ENCODE results near the gene PPP1R15A.

PPP1R15A gene

GRCh38 chr19:48854103-48854502 lies 18.1 kb upstream of the PPP1R15A start:
- Histone ChIP-seq H3K27me3 (ENCODE audit: insufficient read depth, low read length) (0 out of 2 replicates have a peak, but pooled peaks cover 5% of the 10 kb centered on the region), H3F3A (ENCODE audit: insufficient read depth, low read length) (no peaks in the 10 kb centered on the region), H3K9ac (ENCODE audit: low read length) (no peak overlapping the region), H3K36me3 (ENCODE audit: insufficient read depth, low read length) (no peaks in the 10 kb centered on the region), H3K4me3 (ENCODE audit: low read depth, low read length, poor library complexity, severe bottlenecking) (no peak overlapping the region), H3K4me1 (ENCODE audit: insufficient read depth, low read length, severe bottlenecking) (no peaks in the 10 kb centered on the region), H3K4me2 (ENCODE audit: low read length) (no peak overlapping the region), H3K79me2 (ENCODE audit: insufficient read depth, low read length) (no peaks in the 10 kb centered on the region), H3K27ac (ENCODE audit: low read depth, low read length, poor library complexity, severe bottlenecking) (no peak overlapping the region), H3K9me2 (ENCODE audit: low read depth, low read length) (no peaks in the 10 kb centered on the region), H4K20me1 (ENCODE audit: insufficient read depth, low read length) (no peaks in the 10 kb centered on the region), H2AFZ (ENCODE audit: low read length) (no peak overlapping the region), H3K9me3 (ENCODE audit: low read length) (no peaks in the 10 kb centered on the region)
- TF ChIP-seq CTCF (IDR thresholded peaks at IDR 0.05; ENCODE audit: low read length) (no peak), EZH2 (IDR thresholded peaks at IDR 0.05; ENCODE audit: borderline replicate concordance, low read length) (no peak)

GRCh38 chr19:48856921-48857320 lies 15.3 kb upstream of the PPP1R15A start:
- Histone ChIP-seq H3K27ac (ENCODE audit: low read depth, low read length, poor library complexity, severe bottlenecking) (no peak overlapping the region), H3K27me3 (ENCODE audit: insufficient read depth, low read length) (0 out of 2 replicates have a peak, but pooled peaks cover 9% of the 10 kb centered on the region), H3K36me3 (ENCODE audit: insufficient read depth, low read length) (no peaks in the 10 kb centered on the region), H2AFZ (ENCODE audit: low read length) (no peak overlapping the region), H3F3A (ENCODE audit: insufficient read depth, low read length) (no peaks in the 10 kb centered on the region), H3K4me3 (ENCODE audit: low read depth, low read length, poor library complexity, severe bottlenecking) (no peak overlapping the region), H4K20me1 (ENCODE audit: insufficient read depth, low read length) (no peaks in the 10 kb centered on the region), H3K79me2 (ENCODE audit: insufficient read depth, low read length) (no peaks in the 10 kb centered on the region), H3K4me2 (ENCODE audit: low read length) (no peak overlapping the region), H3K9me2 (ENCODE audit: low read depth, low read length) (no peaks in the 10 kb centered on the region), H3K9me3 (ENCODE audit: low read length) (no peaks in the 10 kb centered on the region), H3K9ac (ENCODE audit: low read length) (no peak overlapping the region), H3K4me1 (ENCODE audit: insufficient read depth, low read length, severe bottlenecking) (no peaks in the 10 kb centered on the region)
- TF ChIP-seq EZH2 (IDR thresholded peaks at IDR 0.05; ENCODE audit: borderline replicate concordance, low read length), result no peak
- TF ChIP-seq CTCF (IDR thresholded peaks at IDR 0.05; ENCODE audit: low read length), result no peak

- Histone ChIP-seq H3K27ac (ENCODE audit: low read depth, low read length, poor library complexity, severe bottlenecking) (no peak overlapping the region), H2AFZ (ENCODE audit: low read length) (no peak overlapping the region)
These were observed 13.1 kb upstream of the PPP1R15A start for GRCh38 chr19:48858984-48859710.

More at GRCh38 chr19:48858984-48859710, 13.1 kb upstream of the PPP1R15A start:
- Histone ChIP-seq H3K4me1 (ENCODE audit: insufficient read depth, low read length, severe bottlenecking) (no peaks in the 10 kb centered on the region), H3K36me3 (ENCODE audit: insufficient read depth, low read length) (no peaks in the 10 kb centered on the region), H3K9ac (ENCODE audit: low read length) (peak overlapping the region; percentile 13; the same call in 1 of the 2 replicates), H3K4me3 (ENCODE audit: low read depth, low read length, poor library complexity, severe bottlenecking) (peak overlapping the region; percentile 50), H4K20me1 (ENCODE audit: insufficient read depth, low read length) (no peaks in the 10 kb centered on the region), H3K27me3 (ENCODE audit: insufficient read depth, low read length) (0 out of 2 replicates have a peak, but pooled peaks cover 9% of the 10 kb centered on the region), H3K4me2 (ENCODE audit: low read length) (peak overlapping the region; percentile 60), H3K9me3 (ENCODE audit: low read length) (no peaks in the 10 kb centered on the region), H3F3A (ENCODE audit: insufficient read depth, low read length) (no peaks in the 10 kb centered on the region), H3K9me2 (ENCODE audit: low read depth, low read length) (no peaks in the 10 kb centered on the region), H3K79me2 (ENCODE audit: insufficient read depth, low read length) (no peaks in the 10 kb centered on the region)
- TF ChIP-seq CTCF (IDR thresholded peaks at IDR 0.05; ENCODE audit: low read length) (no peak), EZH2 (IDR thresholded peaks at IDR 0.05; ENCODE audit: borderline replicate concordance, low read length) (no peak)
